Ramos (cell line): Measurements from ENCODE around the gene SLC1A3.

Experiments used
- in situ Hi-C: fragments of 300-500 bp; cut with MboI; formaldehyde crosslinking; loops from one replicate; pipeline ENCODE4 v1.14.3; 2022; ENCODE audit warnings: low sequenced_read_pairs; ENCODE audit not compliant: unreplicated experiment

The SLC1A3 gene

DNA sequence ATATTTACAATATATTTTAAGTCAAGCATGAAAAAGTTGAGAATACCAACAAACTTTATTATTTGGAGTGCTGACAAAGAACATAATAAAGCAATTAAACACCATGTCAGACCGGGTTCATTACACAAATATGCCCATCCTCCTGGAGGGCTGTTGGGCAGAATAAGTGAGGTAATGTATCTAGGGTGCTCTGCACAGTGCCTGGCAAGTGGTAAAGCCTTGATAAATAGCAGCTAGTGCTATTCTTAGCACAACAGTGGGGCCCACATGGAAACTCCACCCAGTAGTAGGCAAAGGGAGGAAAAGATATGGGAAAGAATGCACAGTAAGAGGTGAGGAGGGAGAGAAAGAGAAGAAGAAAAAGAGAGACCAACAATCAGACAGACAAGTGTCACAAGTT lies 97.7 kb downstream of the SLC1A3 start:
- in situ Hi-C loops = no loop called here

GRCh38 chr5:36705055-36705454 lies 98.6 kb downstream of the SLC1A3 start:
- in situ Hi-C loops = no loop called here

DNA sequence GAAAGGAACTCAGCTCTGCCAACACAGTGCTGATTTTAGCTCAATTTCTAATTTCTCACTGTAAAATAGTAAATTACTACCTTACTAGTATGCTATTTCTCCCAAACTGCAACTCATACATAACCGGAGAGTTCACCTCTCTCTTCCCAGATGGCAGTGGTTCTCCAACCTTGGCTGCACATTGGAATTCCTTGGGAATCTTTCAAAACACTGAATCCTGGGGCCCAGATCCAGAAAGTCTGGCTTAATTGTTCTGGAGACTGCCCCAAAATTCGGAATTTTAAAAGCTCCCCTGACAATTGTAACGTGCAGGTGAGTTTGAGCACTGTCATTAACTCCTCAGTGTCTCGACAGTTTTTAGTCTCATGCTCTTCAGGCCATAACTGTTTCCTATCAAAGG lies 100.3 kb downstream of the SLC1A3 start:
- in situ Hi-C loops = no loop called here

- in situ Hi-C loops = no loop called here
These were observed 102.6 kb downstream of the SLC1A3 start for GRCh38 chr5:36708996-36709395.

DNA sequence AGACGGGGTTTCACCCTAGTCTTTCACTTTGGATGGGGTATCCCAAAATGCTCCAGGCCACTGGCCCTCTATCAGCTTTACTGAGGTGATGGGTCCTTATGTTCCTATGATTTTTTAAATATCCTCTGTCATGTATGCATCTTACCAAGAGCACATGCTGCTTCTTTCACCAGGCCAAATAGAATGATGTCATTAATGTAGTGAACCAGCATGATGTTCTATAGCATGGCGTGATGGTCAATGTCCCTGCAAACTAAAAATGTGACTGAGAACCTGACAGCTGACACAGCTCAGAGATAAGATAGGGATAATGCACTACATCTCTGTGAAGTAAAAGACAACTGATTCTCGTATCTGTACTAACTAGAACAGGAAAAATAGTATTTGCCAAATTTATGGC lies 103.6 kb downstream of the SLC1A3 start:
- in situ Hi-C loops = no loop called here

DNA sequence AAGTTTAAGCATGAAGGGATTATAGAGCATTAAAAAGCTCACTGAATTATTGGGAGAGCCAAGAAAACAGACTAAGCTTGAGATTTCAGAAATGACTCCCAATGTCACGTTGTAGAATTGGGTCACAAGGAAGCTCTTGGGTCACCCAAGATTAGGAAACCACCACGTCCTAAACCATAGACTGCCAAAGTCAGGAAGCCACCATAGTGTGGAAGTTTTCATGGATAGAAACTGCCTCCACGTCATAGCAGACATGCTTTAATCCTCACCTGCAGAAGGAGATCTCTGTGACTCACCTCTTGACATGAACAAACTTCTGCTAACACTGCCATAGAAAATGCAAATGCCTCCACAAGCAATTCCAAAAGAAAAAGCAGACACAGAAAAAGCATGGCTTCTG lies 106.3 kb downstream of the SLC1A3 start:
- in situ Hi-C loops = no loop called here

DNA sequence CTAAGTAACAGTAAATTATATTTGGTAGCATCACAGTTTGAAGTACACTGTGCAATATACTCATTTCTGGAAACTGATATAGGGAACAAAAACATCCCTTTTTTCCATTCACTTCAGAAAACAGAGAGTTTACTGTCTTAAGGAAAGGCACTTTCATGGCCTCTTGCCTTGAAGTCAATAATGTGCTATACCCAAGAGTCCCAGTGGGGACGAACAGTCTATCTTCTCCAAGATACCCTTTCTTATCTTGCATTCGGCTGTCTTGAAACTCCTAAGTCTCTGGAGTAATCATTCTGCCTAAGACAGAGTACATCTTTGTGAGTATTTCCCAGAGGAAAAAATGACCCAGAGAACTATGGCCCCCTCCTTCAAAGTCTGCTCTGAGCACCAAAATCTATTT lies 107.1 kb downstream of the SLC1A3 start:
- in situ Hi-C loops = no loop called here

DNA sequence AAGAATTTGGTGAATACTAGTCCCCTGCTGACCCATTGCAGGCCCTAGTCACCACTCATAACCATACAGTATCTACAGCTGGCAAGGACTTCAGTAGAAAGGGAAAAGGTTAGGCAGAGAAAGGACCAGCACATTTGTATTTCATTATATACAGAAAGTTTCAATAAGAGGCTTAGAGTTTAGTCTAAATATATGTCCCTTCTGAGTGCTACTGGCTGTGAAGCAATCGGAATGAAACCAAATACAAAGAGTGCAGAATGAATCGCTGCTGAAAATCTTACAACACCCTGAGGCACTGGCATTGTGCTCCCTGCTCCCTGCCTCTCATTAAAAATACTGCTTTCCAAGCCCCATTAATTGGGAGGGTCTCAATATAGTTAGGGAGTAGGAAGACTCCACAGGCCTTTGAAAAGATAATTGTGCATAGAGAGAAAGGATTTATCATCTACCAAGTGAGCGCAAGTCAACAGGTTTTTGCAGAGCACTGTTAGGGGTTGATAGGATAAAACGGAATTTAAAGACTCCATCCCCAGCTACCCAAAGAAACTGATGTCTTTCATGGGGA lies 110.8 kb downstream of the SLC1A3 start:
- in situ Hi-C loops = no loop called here

DNA sequence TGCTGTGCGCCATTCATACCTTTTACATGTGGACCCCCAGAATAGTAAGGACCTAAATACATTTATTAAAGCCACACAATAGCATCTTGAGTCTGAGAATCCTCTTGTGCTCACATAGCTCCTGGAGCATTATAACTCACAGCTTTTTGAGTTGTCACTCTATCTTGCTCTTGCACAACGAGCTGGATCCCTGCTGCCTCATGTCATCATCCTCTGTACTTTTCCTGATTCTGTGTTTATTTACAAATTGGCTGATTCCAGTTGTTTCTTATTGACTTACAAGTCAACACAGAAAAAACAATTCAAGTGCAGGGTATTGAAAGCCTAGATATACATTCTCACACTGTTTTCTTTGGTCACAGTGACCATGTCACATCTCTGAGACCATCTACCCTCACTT lies 112.9 kb downstream of the SLC1A3 start:
- in situ Hi-C loops = no loop called here

- in situ Hi-C loops = no loop called here
These were observed 114.3 kb downstream of the SLC1A3 start for GRCh38 chr5:36720688-36721087.

DNA sequence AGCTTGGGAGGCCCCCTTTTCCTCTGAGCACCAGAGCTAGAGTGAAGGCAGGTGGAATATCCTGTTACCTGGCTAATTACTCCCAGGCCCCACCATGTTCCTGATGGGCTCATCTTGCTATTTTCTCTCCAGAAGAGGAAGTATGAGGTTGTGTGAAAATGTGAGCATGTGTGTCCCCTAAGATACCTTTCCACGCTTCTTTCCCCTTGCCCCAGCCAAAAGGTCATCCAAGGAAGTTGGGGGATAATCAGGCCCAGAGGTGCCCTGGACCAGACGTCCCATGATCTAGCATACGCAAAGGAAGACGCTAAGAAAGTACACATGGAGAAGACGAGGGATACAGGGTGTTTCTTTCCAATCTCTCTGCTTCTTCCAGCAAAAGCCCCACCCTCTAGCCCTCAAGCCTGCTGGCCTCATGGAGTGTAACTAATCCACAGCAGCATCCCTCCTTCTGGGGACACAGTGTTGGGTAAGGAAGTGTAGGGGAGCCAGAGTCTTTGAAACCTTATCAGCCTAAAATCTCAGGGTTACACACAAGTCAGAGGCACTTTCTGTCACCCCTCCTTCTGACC lies 115.3 kb downstream of the SLC1A3 start:
- in situ Hi-C loops = no loop called here

DNA sequence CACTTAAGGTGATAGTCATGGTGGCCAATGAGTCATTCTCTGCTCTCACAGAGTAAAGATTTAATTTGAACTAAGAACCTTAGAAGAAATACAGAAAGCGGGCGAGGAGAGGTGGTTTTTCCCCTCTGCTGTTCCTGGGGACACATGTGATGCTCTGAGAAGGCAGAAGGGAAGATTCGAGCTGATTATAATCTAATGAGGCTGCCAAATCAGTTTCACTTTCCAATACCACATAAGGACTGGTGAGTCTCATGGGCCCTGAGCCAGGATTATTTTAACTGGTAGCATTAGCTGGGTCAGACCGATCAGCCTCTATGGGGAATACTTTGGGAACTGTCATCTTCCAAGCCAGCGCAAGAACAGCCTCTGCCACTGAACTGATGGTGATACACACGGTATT lies 116.5 kb downstream of the SLC1A3 start:
- in situ Hi-C loops = no loop called here

DNA sequence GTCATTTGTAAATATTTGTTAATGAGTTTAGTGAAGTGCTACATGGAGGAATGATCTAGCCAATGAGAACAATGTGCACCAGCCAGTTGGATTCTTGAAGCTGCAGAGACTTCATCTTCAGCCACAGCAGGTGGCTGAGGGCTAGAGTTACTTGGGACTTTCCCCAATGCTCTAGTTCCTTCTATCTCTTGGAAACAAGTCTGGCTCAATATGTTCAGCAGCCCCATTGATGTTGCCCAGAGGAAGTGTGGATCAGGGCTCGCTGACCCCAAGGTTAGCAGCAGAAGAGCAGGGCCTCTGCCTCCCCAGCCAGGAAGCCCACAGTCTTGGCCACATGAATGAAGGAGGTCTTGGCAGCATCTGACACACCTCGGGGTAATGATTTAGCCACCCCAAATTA lies 117.5 kb downstream of the SLC1A3 start:
- in situ Hi-C loops = no loop called here

GRCh38 chr5:36724467-36725332 lies 118.3 kb downstream of the SLC1A3 start:
- in situ Hi-C loops = no loop called here

GRCh38 chr5:36726317-36726716 lies 119.9 kb downstream of the SLC1A3 start:
- in situ Hi-C loops = no loop called here

- in situ Hi-C loops = no loop called here
These were observed 120.4 kb downstream of the SLC1A3 start for GRCh38 chr5:36726767-36727166.

- in situ Hi-C loops = no loop called here
These were observed 122.5 kb downstream of the SLC1A3 start for GRCh38 chr5:36728697-36729543.

- in situ Hi-C loops = loop anchor here (10.0 kb wide), 2 partner anchors 144 to 274 kb away; partner anchors contain the start of gene NIPBL
These were observed 124.3 kb downstream of the SLC1A3 start for GRCh38 chr5:36730537-36731216.

DNA sequence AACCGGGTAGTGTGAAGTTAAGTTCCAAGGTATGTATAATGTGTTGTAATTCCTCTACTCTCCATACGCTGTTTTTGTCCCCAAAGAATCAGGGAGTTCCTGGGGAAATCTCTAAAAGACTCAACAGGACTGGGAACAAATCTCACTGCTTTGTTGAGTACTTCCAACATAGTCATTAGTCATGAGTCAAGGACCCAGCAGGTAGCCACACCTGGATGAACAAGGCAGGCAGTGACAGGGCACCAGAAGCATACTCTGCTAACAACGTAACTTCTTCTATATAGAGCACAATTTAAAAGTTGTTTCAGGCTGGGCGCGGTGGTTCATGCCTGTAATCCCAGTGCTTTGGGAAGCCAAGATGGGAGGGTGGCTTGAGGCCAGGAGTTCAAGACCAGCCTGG lies 126.8 kb downstream of the SLC1A3 start:
- in situ Hi-C loops = loop anchor here (10.0 kb wide), 2 partner anchors 142 to 272 kb away; partner anchors contain the start of gene NIPBL

DNA sequence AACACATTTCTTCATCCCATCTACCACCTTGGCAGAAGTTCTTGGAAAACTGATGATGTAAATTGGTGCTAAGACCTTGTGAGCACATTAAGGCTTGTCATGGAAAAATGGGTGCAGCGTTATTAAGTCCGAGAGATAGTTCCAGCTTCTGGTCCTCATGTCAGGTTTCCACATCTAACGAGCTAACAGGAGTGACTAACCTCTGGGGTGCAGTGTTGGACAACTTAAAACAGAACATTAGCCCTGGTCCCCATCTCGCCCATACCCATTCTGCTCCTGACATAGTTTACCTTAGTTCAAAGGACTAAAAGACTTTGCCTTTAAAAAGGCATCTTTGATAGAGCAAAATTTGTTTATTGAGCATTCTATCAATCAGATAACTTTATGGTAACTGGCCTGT lies 128.0 kb downstream of the SLC1A3 start:
- in situ Hi-C loops = loop anchor here (10.0 kb wide), 2 partner anchors 140 to 270 kb away; partner anchors contain the start of gene NIPBL
